GM12872 (cell line): ENCODE data around the gene RNGTT.

Experiments
- TF ChIP-seq, protein P1 (sequence below): IDR thresholded peaks from 3 replicates; pipeline ENCODE4 v1.5.1; 2011; ENCODE audit warnings: low read depth, mild to moderate bottlenecking, low read length, moderate library complexity; ENCODE audit not compliant: insufficient read depth

Gene RNGTT

DNA sequence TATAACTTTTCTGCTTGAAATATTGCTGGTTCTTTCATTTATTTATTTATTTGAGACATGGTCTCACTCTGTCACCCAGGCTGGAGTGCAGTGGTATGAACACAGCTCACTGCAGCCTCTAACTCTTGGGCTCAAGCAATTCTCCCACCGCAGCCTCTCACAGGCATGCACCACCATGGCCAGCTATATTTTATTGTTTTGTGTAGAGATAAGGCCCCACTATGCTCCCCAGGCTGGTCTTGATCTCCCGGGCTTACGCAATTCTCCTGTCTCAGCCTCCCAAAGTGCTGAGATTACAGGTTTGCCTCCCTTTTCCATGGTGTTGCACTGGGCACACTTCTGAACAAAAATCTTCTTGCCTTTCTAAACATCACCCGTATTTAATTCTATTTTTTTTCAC, 39.1 kb upstream of the RNGTT start:
- TF ChIP-seq, protein P1, sequence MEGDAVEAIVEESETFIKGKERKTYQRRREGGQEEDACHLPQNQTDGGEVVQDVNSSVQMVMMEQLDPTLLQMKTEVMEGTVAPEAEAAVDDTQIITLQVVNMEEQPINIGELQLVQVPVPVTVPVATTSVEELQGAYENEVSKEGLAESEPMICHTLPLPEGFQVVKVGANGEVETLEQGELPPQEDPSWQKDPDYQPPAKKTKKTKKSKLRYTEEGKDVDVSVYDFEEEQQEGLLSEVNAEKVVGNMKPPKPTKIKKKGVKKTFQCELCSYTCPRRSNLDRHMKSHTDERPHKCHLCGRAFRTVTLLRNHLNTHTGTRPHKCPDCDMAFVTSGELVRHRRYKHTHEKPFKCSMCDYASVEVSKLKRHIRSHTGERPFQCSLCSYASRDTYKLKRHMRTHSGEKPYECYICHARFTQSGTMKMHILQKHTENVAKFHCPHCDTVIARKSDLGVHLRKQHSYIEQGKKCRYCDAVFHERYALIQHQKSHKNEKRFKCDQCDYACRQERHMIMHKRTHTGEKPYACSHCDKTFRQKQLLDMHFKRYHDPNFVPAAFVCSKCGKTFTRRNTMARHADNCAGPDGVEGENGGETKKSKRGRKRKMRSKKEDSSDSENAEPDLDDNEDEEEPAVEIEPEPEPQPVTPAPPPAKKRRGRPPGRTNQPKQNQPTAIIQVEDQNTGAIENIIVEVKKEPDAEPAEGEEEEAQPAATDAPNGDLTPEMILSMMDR = no peak

DNA sequence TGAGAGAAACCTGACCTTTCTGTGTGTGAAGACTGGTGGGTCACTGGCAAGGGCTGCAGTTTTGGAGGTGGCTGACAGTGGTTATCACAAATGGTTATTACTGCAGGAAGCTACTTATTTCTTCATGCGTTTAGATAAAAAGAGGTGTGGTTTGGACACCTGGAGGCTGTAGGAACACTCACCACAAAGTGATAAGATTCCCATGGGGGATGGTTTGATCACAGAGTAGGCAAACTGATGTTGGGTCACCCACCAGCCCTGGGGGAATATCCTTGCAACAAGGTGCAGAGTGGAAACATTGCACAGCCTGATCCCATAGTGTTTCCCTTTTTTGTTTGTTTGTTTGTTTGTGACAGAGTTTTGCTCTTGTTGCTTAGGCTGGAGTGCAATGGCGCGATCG, 33.9 kb upstream of the RNGTT start:
- TF ChIP-seq, protein P1 = no peak

DNA sequence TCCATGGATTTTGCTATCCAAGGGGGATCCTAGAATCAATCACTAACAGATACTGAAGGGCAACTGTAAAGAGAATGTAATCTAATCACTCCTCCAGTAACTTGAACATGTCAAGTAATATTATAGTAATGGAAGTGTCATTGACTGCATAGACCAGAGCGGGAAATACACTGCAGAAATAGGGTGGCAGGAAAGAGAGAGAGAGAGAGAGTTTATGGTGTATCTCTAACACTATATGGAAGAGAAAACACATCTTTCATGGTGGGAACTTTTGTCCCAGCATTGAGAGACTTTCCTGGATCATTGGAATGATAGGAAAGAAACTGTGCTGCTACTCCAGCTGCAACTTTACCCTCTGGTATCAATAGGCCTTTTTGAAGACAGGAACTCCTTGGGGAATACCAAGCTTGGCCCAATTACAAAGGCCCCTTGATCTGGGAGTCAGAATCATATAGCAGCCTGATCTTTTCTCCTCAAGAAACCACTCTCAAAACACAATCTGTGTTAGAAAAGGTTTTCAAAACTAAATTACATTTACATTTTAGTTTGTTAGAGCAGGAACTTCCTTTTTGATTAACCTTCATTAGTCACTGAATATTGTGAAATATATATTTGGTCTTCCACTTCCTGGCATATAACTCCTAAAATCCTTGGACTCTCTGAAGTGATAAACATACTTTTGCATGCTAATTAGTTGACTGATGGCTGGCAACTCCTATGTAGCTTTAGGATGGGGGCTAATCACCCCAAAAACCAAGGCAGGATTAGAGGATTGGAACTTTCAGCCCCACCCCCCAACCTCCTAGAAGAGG, 29.5 kb upstream of the RNGTT start:
- TF ChIP-seq, protein P1 = no peak

DNA sequence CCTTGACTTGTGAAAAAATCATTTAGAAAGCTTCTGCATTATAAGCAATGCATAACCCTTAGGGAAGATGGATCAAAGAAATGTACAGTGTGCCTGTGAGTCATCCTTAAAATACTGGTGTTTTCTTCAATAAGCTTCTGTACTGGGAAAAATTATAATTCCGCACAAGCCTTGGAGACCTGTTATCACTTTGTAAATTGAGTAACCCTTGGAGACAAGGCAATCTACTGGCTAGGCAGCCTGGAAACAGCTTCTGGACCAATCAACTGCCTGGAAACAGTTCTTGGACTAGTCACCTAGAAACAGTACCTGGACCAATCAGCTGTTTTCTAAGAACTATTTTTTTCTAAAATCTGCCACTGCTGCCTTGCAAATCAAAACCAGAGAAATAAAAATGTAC, 25.8 kb upstream of the RNGTT start:
- TF ChIP-seq, protein P1 = no peak

DNA sequence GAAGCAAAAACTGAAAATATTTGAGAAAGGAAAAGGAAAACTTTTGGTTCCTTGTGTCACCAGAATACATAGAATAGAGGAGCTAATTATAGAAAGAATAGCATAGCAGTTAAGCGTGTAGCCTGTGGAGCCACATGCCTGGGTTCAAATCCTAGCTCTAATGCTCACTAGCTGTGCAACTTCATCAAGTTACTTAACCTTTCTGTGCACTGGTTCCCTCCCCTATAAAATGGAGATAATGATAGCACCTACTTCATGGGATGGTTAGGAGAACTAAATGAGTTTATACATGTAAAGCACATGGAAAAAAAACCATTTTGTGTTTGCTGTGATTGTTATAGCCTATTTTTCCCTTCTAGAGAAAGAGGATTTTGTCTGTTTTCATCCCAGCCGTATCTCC, 24.5 kb upstream of the RNGTT start:
- TF ChIP-seq, protein P1 = no peak

DNA sequence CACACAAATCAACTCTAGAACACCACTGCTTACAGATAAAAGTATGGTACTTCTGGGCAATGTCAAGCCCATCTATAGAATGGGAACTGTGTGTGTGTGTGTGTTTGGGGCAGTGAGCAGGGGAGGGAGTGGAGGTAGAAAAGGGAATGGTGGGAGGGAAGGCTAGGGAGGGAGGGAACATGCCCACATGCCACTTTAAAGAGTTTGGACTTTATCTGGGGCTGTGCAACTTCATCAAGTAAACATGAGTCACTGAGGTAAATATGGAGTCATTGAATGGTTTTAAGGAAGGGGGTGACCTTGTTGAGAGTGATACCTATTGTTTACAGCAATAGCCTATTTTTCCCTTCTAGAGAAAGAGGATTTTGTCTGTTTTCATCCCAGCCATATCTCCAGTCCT, 22.5 kb upstream of the RNGTT start:
- TF ChIP-seq, protein P1 = no peak

DNA sequence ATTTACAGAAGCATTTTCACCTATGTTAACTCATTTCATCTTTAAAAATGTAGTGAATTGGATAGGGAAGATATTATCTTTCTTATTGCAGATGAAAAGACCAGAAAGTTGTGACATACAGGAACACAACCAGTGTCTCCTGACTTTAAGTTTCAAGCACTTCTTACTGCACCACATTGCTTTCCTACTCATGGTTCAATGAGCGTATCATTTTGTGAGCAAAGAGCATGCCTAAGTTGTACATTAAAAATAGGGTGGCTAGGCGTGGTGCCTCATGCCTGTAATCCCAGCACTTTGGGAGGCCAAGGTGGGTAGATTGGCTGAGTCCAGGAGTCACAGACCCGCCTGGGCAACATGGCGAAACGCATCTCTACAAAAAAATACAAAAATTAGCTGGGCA, 21.2 kb upstream of the RNGTT start:
- TF ChIP-seq, protein P1 = no peak

DNA sequence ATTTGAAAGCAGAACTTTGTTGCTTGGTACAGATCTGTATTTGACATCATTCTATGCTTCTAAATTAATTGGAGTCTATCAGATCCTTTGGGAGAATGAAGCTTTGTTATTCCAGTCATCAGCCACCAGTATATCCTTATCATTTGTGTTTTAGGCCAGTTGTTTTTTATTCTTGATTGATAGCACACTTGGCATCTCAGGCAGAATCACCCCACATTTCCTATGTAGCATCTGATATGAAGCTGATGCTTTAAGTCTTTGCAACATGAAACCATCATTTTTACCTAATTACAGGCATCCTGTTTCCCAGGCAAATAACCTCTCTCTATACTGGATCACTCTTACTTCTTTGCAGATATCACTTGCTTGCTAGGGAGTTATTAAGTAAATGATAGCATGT, 20.7 kb upstream of the RNGTT start:
- TF ChIP-seq, protein P1 = no peak
